A673 (cell line): ENCODE measurements around the gene HAPLN1.

ENCODE experiments used
- CTCF ChIP-seq: fragments of 300-800, 200-600 bp; sonication (generic); conservative IDR thresholded peaks from 2 replicates; pipeline ENCODE4 v1.5.1; 2017; ENCODE audit warnings: low read depth, mild to moderate bottlenecking, antibody characterized with exemption, low read length, moderate library complexity, mixed read lengths
- EZH2 ChIP-seq: fragments of 200-600 bp; sonication (generic); IDR thresholded peaks from 2 replicates; pipeline ENCODE4 v1.6.1; 2017; ENCODE audit warnings: borderline replicate concordance, low read depth, mild to moderate bottlenecking, mixed read lengths, antibody characterized with exemption, low read length; ENCODE audit not compliant: poor library complexity, severe bottlenecking

- TF ChIP-seq CTCF (no peak), EZH2 (no peak)
Observed at GRCh38 chr5:83764101-83764500, 43.4 kb upstream of the HAPLN1 start.
